Stimulated activated CD4-positive, alpha-beta T cell treated with anti-CD3 and anti-CD28 coated beads, Interleukin-1b, Interleukin-23, amount 100 ng/mL, for 48 hours (primary cell): ENCODE results near the gene MITF.

ENCODE experiments used
- DNase-seq: peaks from one replicate; pipeline ENCODE4 v3.0.0-alpha.2; 2020

The MITF gene

DNA sequence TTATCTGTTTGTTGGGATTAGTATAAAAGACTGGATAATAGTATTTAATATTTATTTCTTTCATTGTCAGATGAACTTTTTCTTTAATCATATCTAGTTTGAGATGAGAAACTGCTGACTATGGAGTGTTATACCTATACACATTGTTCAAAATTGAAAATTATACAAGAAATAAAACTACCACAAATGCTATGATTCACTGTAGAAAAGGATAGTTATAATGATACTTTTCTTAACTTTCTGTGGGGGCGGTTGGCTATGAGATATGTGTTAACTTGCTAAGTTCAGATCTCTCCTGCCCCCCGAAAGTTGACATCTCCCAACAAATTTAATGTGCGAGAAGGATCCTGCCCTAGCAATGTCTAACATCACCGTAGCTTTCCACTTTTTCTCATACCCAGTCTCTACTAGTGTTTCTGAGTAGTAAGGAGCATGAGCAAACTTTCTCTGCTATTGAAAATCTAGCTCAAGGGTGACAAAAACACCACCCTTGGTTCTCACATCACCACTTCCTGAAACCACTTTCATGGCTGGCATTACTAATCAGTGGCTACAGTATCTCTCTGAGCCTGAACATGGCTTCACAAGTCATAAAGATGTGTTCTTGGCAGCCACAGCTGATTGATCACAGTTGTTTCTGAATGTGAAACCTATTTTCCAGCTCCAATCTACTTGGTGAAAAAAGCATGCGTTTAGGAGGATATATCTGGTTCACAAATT lies 244.4 kb downstream of the MITF start:
- DNase-seq = peak; percentile 21

DNA sequence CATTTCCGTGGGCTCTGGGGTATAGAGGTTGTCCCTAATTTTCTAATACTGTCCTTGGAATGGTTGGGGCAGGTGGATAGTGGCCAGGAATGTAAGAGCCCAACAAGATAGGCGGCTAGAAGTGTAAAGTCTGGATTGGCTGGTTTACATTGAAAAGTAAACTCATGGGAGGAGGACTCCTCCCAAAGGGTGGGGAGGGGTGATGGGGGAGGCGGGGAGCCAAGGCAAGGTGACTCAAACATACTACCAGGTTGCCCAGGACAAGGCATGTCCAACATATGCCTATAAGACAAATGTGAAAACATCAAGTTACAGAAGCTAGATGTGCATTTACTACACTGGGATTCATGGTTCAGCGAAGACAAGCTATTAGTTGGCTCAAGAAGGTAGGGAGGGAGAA lies 246.0 kb downstream of the MITF start:
- no peak for DNase-seq

- no peak for DNase-seq
Measured at GRCh38 chr3:69986419-69986818, 247.2 kb downstream of the MITF start.

- no peak for DNase-seq
Measured at GRCh38 chr3:69987833-69988232, 248.6 kb downstream of the MITF start.

GRCh38 chr3:69993757-69994156 lies 254.5 kb downstream of the MITF start:
- DNase-seq = no peak

DNA sequence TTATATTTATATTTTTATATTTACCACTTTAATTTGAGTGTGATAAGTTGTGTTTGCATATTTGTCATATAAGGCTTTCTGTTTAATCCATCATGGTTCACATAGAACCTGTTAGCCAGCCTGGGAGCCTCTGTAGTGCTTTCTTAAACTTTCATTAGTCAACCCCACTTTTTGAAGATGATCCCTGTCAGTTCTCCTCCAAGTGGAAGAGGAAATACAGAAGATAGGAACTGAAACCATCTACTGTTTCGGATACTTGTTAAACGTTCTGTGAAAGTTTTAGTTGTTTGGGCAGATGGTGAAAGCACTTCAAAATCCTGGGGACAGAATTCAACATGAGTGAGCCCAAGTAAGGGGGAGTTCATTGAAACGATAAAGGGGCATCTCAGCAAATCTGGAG lies 255.7 kb downstream of the MITF start:
- no peak for DNase-seq

- no peak for DNase-seq
Measured at GRCh38 chr3:69997631-69998307, 258.5 kb downstream of the MITF start.

DNA sequence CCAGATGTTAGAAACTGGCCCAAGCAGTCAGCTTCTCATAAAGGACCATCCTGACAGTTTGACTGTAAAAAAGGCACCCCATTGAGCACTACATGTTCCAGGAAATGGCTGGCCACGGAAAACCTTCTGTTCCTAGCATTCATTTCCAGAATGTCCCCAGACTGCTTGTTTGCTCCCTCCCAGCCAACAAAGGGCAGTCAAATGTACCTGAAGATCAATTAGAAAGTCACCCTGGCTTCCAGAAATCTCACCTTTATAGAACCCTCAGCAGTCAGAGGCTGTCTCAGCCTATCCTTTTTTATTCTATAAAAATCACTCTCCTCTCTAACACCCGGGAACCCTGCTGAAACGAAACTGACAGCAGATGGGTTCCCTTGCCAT lies 259.5 kb downstream of the MITF start:
- no peak for DNase-seq

GRCh38 chr3:69999140-70000027 lies 260.1 kb downstream of the MITF start, which contains the start of gene SAMMSON:
SAMMSON (plus strand) TSS chr3:69999733.
- DNase-seq = no peak

- no peak for DNase-seq
Measured at GRCh38 chr3:70000028-70000410, 260.8 kb downstream of the MITF start.

GRCh38 chr3:70000563-70001081 lies 261.4 kb downstream of the MITF start:
- no peak for DNase-seq

- DNase-seq = no peak
Measured at GRCh38 chr3:70003119-70003518, 263.9 kb downstream of the MITF start.

GRCh38 chr3:70006089-70006488 lies 266.8 kb downstream of the MITF start:
- no peak for DNase-seq

GRCh38 chr3:70010346-70010745 lies 271.1 kb downstream of the MITF start:
- DNase-seq = no peak

DNA sequence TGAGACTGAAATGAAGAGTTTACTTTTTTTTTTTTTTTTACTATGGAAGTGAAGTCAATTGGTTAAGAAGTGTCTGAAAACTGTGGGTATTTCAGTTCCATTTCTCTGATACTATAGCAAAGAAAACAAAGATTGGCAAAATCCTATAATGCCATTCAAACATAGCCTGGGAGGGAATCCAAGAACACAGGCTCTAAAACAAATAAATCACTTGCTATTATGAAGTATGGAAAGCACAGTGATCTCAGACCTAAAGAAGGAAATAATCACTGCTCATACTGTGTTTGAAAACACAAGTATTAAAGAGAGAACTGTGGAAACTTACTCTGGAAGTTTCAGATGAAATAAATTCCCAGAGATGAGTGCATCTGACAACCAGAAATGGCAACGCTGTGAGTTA lies 272.3 kb downstream of the MITF start:
- no peak for DNase-seq
